Fibroblast of mammary gland (primary cell): ENCODE measurements around the gene CSGALNACT2.

Experiments used
- DNase-seq: peaks from one replicate; pipeline ENCODE4 v3.0.0-alpha.2; 2010; ENCODE audit warnings: low read depth
- H3K4me3 ChIP-seq: 2 replicates; pipeline ENCODE4 v1.5.1; 2011; ENCODE audit warnings: low read depth, mild to moderate bottlenecking, low read length, moderate library complexity; ENCODE audit not compliant: control insufficient read depth
- CTCF ChIP-seq: conservative IDR thresholded peaks from 2 replicates; pipeline ENCODE4 v1.5.1; 2011; ENCODE audit warnings: low read depth, low read length, inconsistent platforms; ENCODE audit not compliant: control insufficient read depth, insufficient read depth

The CSGALNACT2 gene

GRCh38 chr10:43131256-43131655, 7.0 kb upstream of the CSGALNACT2 start:
- no peak for DNase-seq
- no peak overlapping the region for H3K4me3 ChIP-seq
- no peak for TF ChIP-seq CTCF

GRCh38 chr10:43131906-43132305, 6.3 kb upstream of the CSGALNACT2 start:
- no peak for TF ChIP-seq CTCF
- H3K4me3 ChIP-seq = no peak overlapping the region
- no peak for DNase-seq

GRCh38 chr10:43132867-43133787, 5.1 kb upstream of the CSGALNACT2 start:
- no peak for TF ChIP-seq CTCF
- DNase-seq = no peak
- H3K4me3 ChIP-seq = no peak overlapping the region

GRCh38 chr10:43134126-43134905, 3.9 kb upstream of the CSGALNACT2 start:
- DNase-seq = peak; percentile 30
- H3K4me3 ChIP-seq = no peak overlapping the region
- no peak for TF ChIP-seq CTCF

- no peak overlapping the region for H3K4me3 ChIP-seq
- no peak for DNase-seq
- TF ChIP-seq CTCF = no peak
These were observed 3.2 kb upstream of the CSGALNACT2 start for GRCh38 chr10:43135064-43135463.

- no peak for DNase-seq
- H3K4me3 ChIP-seq = no peak overlapping the region
- no peak for TF ChIP-seq CTCF
These were observed 2.6 kb upstream of the CSGALNACT2 start for GRCh38 chr10:43135656-43136055.
